ENCODE results near the gene BCAS3.
"Not testable (repeated sequence)": the region's sequence is repeated elsewhere in the genome, so short reads cannot be mapped to it uniquely, and the experiment has no call there.

The BCAS3 gene

GRCh38 chr17:60863892-60864707, 186.4 kb downstream of the BCAS3 start:
- no peak for DNase-seq (ENCODE audit: low read depth in 2 of 2, low spot score in 1 of 2)

- no peak for DNase-seq (ENCODE audit: low read depth in 2 of 2, low spot score in 1 of 2)
These were observed 187.0 kb downstream of the BCAS3 start for GRCh38 chr17:60864708-60865005.

DNA sequence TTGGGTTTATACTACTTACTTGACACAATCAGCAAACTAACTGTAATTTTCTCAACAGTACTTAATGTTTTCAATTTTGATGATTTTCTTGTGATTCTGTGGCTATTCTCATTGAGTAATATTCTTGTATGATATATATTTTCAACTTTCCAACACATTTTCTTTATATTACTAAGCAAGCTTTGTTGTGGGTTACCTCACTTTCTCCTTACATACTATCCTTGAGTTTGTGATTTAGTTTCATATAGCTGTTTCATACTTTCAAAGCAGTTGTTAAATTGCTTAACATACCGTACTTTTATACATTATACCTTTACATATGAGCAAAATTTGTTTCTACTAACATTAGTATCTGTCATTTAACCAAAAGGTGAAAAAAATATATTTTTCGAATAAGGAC, 197.1 kb downstream of the BCAS3 start:
- DNase-seq (ENCODE audit: low read depth in 2 of 2, low spot score in 1 of 2): no peak

DNA sequence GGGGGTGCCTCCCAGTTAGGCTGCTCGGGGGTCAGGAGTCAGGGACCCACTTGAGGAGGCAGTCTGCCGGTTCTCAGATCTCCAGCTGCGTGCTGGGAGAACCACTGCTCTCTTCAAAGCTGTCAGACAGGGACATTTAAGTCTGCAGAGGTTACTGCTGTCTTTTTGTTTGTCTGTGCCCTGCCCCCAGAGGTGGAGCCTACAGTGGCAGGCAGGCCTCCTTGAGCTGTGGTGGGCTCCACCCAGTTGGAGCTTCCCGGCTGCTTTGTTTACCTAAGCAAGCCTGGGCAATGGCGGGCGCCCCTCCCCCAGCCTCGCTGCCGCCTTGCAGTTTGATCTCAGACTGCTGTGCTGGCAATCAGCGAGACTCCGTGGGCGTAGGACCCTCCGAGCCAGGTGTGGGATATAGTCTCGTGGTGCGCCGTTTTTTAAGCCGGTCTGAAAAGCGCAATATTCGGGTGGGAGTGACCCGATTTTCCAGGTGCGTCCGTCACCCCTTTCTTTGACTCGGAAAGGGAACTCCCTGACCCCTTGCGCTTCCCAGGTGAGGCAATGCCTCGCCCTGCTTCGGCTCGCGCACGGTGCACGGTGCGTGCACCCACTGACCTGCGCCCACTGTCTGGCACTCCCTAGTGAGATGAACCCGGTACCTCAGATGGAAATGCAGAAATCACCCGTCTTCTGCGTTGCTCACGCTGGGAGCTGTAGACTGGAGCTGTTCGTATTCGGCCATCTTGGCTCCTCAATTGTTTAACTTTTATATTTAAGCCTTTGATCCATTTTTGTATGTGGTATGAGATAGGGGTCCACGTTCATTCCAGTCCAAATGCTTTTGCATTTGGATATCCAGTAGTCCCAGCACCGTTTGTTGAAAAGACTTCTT, 209.3 kb downstream of the BCAS3 start:
- not testable (repeated sequence) for DNase-seq (ENCODE audit: low read depth in 2 of 2, low spot score in 1 of 2)

- no peak for DNase-seq (ENCODE audit: low read depth in 2 of 2, low spot score in 1 of 2)
These were observed 210.0 kb downstream of the BCAS3 start for GRCh38 chr17:60887614-60888028.

GRCh38 chr17:60888812-60889709, 211.4 kb downstream of the BCAS3 start:
- no peak for DNase-seq (ENCODE audit: low read depth in 2 of 2, low spot score in 1 of 2)

DNA sequence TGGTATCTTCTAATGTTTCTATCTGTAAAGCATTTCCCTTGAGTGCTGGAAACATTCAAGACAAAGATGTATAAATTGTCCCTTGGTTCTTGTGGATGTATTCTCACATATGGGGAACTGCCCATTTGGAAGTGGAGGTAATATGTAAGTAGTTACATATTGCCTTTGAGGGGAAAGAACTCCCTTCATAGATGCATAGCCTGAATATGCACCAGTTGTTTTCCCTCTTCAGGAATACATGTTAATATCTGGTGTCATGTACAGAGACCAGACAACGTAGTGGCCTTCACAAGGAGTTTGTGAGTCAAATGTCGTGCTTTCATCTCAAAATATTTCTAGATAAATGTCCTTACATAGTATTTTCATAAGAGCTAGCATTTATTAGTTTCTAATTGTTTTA, 213.5 kb downstream of the BCAS3 start:
- DNase-seq (ENCODE audit: low read depth in 2 of 2, low spot score in 1 of 2): no peak

DNA sequence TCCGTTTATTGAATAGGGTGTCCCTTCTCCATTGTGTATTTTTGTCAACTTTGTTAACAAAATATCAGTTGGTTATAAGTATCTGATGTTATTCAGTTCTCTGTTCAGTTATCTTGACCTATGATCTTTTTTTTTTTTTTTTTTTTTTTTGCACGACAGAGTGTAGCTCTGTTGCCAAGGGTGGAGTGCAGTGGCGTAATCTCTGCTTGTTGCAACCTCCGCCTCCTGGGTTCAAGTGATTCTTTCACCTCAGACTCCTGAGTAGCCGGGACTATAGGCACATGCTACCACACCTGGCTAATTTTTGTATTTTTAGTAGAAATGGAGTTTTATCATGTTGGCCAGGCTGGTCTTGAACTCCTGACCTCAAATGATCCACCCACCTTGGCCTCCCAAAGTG, 215.8 kb downstream of the BCAS3 start:
- no peak for DNase-seq (ENCODE audit: low read depth in 2 of 2, low spot score in 1 of 2)

DNA sequence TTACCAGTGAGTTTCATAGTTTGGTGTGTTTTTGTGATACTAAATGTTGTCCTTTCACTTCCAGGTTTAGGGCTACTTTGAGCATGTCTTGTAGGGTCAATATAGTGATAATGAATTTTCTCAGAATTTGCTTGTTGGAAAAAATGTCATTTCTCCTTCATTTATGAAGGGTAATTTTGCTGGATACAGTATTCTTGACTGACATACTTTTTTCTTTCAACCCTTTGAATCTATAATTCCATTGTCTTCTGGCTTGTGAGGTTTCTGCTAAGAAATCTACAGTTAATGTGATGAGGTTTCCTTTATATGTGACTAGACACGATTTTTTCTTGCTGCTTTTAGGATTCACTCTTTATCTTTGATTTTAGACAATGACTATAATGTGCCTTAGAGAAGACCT, 219.3 kb downstream of the BCAS3 start:
- DNase-seq (ENCODE audit: low read depth in 2 of 2, low spot score in 1 of 2): no peak

DNA sequence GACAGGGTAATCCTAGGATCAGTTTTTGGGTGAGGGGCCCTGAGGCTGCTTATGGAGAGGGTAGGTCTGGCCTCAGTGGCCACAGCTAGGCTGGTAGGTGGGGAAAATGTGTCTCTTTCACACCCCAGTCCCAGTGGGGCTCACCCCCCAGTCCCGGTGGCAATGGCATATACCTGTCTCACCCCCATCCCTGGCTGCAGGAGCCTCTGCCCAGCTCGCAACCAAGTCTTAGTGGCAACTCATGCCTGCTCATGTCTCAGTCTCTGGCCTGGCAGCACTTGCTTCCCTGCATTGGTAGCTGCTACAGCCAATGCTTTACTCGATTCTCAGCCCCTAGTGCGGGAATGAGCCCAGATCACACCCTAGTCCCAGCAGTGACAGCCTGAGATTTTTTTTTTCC, 221.5 kb downstream of the BCAS3 start:
- DNase-seq (ENCODE audit: low read depth in 2 of 2, low spot score in 1 of 2): no peak

- DNase-seq (ENCODE audit: low read depth in 2 of 2, low spot score in 1 of 2): no peak
These were observed 223.0 kb downstream of the BCAS3 start for GRCh38 chr17:60900688-60901087.

DNA sequence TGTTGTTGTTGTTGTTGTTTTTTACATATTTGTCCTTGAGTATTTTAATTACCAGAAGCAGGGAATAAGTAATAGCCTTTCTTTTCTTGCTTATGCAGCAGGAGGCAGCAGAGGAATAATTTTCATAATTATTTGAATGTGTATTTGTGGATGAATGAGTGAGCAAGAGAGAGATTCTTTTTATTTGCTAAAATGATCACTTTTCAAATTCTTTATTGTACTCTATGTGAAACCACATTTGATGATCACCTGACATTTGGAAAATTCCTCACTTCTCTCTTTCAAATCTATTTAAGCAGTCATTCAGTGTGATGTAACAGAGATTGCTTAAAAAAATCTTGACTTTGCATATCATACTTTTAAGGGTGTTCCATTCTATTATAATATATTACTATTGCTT, 223.6 kb downstream of the BCAS3 start:
- no peak for DNase-seq (ENCODE audit: low read depth in 2 of 2, low spot score in 1 of 2)

- no peak for DNase-seq (ENCODE audit: low read depth in 2 of 2, low spot score in 1 of 2)
These were observed 224.2 kb downstream of the BCAS3 start for GRCh38 chr17:60901806-60902205.

DNA sequence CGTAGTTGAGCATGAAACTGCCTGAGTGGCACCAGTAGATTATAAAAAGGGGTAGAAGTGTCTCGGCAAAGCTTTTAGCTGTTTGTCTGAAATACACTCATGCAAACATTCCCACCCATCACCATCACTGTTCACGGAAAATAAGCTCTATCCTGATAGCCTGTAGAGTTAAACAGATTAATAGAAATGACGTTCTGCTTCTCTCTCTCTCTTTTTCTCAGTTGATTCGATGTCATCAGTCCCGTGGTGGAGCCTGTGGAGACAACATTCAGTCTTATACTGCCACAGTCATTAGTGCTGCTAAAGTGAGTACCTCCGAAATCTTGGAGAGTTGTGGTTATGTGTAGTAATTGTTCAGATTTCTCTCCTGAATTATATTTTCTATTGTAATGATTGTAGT, 224.7 kb downstream of the BCAS3 start:
- no peak for DNase-seq (ENCODE audit: low read depth in 2 of 2, low spot score in 1 of 2)

DNA sequence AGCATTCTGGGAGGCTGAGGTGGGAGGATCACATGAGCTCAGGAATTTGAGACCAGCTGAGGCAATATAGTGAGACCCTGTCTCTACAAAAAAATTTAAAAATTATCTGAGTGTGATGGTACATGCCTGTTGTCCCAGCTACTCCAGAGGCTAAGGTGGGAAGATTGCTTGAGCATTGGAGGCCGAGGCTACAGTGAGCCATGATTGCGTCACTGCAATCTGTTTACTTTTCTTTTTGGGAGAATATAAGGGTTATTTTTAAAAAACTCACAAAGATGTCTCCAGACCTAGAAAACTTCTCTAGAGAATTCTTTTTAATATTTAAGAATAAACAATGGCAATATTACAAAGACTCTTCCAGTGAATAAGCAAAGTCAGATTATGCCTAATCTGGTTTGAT, 226.9 kb downstream of the BCAS3 start:
- DNase-seq (ENCODE audit: low read depth in 2 of 2, low spot score in 1 of 2): no peak

GRCh38 chr17:60905709-60906108, 228.1 kb downstream of the BCAS3 start:
- DNase-seq (ENCODE audit: low read depth in 2 of 2, low spot score in 1 of 2): no peak

DNA sequence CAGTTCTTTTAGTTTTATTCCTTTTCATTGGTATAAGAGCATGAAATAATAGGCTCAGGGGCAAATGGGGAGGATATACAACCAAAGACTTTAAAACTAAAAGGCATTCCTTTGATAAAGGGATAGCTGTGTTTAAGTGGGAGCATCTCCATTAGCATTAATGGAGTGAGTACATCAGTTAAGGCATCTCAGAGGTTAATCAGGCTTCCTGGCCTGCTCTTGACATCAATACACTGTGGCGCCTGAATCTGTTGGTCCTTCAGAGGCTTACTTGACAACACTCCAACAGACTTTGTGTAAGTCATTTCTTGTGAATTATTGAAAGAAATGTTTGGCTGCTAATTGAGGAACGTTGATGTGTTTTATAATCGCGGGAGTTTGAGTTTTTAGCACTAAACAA, 230.7 kb downstream of the BCAS3 start:
- DNase-seq (ENCODE audit: low read depth in 2 of 2, low spot score in 1 of 2): no peak

DNA sequence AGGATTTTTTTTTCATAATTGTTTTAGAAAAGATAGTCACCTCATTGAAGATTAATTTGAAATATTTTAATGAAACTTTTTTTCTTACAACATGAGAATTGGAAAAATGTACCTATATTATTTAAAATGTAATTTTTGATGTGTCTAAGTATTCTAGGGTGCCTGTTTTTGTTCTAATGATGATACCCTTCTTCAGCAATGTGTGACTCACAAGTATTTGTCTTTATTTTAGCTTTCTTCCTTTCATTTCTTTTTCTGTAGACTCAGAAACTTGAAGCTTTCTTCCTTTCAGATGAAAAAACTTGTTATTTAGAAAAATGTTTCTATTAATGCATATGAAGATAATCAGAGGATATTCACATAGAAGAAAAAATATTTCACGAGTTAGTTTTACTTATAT, 231.8 kb downstream of the BCAS3 start:
- DNase-seq (ENCODE audit: low read depth in 2 of 2, low spot score in 1 of 2): no peak

GRCh38 chr17:60910415-60910814, 232.8 kb downstream of the BCAS3 start:
- DNase-seq (ENCODE audit: low read depth in 2 of 2, low spot score in 1 of 2): no peak

- DNase-seq (ENCODE audit: low read depth in 2 of 2, low spot score in 1 of 2): no peak
These were observed 236.4 kb downstream of the BCAS3 start for GRCh38 chr17:60914078-60914477.

- DNase-seq (ENCODE audit: low read depth in 2 of 2, low spot score in 1 of 2): no peak
These were observed 238.4 kb downstream of the BCAS3 start for GRCh38 chr17:60916043-60916442.

GRCh38 chr17:60920107-60920506, 242.5 kb downstream of the BCAS3 start:
- DNase-seq (ENCODE audit: low read depth in 2 of 2, low spot score in 1 of 2): no peak

Data from stimulated activated CD8-positive, alpha-beta memory T cell treated with anti-CD3 and anti-CD28 coated beads, Interleukin-4, amount 100 ng/mL, for 1 hour (primary cell).